GM19455 (cell line): ENCODE data around the gene RBMS3.

Experiments
- ATAC-seq: cut with Tn5 transposase; IDR thresholded peaks from one replicate; pipeline ENCODE4 v1.9.1; 2021; ENCODE audit not compliant: unreplicated experiment

RBMS3 gene

GRCh38 chr3:29275309-29275708, 5.6 kb upstream of the RBMS3 start:
- ATAC-seq, result no peak

DNA sequence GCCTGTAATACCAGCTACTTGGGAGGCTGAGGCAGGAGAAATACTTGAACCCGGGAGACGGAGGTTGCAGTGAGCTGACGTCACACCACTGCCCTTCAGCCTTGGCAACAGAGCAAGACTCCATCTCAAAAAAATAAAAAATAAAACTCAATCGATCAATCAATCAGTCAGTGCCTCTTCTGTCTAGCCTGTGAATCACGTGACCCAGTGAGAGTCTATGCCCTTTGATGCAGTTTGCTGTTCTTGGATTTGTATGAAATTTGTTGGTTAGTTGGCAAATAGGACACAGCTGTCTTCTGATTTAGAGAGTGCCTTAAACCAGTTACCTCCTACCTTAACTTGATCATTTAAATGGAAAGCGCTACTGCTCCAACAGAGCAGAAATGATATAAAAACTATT, 3.6 kb upstream of the RBMS3 start:
- no peak for ATAC-seq

DNA sequence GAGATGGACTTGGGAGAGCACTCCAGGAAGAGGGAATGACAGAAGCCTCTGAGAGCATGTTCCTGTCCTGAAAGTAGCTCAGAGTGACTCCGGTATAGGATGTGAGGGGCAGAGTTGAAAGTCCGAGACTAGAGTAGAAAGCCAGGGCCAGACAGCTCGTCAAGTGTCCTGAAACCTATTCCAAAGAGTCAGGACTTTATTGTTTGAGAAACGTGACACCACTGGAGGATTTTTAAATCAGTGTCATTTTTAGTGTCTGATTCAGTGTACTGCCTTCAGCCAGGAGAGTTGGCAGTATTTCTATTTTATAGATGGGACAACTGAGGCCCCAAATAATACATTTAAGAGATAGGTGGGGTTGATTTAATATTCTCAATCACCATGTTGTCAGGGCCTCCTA, 1.6 kb upstream of the RBMS3 start:
- ATAC-seq, result no peak

DNA sequence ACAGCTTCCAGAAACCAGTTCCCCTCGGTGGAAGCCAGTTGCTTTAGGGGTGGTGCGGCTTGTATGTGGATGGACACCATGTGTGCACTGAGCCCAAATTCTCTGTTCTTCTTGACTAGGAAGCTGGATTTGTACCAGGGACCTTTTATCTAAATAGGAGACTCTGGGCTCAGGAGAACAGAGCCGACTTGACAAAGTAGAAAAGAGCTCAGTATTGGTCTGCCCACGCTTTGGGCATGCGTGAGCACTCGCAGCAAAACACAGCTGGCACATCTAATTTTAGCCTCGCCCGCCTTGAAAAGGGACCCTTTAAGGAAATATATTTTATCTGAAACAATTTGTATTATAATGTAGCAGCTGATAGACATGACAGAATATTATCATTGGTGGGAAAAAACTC, 1.1 kb upstream of the RBMS3 start:
- ATAC-seq, result no peak

- ATAC-seq, result no peak
Measured at GRCh38 chr3:29281094-29281343, 148 bp downstream of the RBMS3 start.

- ATAC-seq, result peak; percentile 59
Measured at GRCh38 chr3:29281344-29282241, 722 bp downstream of the RBMS3 start.

DNA sequence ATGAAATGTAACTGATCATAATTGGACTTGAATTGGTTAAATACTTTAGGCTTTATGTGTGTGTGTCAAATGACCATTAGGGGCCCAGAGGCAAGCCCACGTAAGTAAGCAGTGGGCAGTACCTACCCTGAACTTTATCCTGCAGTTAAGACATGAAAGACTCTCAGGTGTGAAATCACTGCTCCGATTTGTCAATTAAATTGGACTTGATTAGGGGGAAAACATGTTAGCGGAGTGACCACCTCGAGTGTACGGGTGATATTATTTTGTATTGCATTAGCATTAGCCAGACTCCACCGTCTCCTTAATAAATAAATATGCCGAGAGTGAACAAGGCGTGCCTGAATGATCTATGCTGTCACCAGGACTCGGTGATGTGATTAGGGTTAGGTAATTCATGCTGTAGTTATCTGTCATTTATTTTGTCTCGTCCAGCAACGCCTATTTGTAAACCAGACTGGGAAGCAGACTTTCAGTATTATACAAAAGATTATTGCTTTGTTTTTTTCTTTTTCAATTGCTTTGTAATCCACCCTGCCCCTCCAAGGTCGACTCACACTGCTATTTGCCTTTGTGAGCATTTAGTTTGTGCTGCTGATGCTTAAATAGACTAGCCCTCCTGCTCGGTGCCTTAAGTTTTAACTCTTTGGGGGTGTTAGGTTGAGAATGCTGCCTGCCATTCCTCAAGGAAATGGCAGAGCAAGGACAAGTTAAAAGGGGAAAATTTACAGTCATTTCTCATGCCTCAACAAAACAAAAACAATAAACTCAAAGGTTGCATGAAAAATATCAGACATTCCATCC, 1.8 kb downstream of the RBMS3 start:
- ATAC-seq, result no peak

DNA sequence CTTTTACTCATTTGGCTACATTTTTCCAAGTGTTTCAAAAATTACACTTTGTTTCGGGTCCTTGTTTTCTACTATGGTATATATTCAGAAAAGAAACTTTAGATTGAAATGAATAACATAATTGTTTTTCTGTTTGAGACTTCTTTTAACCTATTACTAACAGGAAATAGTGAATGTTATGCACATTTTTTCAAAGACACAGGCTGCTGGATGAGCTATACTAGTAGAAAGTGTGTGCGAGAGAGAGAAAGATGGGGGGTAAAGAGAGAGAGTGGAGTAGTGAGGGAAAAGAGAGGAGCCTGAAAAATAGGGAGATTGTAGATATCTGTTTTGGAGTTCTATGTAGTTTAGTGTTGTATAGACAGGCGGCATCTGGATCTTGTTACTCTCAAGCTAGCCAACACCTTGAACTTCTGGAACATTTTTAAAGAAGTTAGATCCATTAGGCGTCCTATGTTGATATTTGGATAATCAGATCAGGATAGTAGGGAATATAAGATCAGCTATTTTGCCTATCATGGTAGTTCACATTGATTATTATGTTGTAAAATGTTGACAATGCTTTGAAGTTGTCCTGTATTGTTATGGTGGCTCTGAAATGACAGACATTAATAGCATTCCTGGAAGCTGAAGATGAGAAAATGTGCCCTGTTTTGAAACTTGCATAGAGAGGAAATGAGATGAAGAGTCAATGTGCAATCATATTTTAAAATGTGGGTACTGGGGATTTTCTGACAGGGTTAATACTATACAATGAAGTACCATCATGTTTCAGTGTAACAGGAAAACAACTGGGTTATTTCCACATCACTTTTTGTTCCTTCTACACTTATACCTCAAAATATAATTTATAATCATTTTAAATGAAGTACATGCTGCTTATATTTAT, 2.6 kb downstream of the RBMS3 start:
- no peak for ATAC-seq

- no peak for ATAC-seq
Measured at GRCh38 chr3:29284497-29284896, 3.6 kb downstream of the RBMS3 start.

DNA sequence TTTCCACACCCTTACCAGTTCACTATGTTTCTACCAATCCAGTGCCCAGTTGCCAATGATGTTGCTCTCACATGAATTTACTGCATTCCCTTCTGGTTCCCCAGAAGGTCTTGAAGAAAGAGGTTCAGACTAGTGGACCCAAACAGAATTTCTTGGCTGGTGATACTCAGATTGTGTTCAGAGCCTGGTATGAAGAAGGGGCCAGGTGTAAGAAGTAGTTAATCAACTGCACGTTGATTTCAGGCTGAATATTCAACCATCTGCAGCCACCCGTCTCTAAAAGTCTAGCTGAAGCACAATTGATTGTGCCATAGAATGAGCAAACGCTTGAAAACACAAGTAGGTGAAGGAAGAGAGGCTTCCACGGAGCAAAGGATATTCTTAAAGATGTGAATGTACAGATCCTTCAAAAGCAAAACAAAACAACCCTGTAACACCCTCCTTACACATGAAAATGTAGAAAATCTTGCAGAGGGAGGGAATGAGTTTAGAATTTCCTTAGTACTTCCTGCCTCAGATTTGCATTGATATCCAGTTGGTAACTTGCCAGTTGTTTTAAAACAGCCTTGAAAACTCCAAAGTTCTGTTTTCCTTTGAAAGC, 4.7 kb downstream of the RBMS3 start:
- ATAC-seq, result no peak

GRCh38 chr3:29286478-29287240, 5.8 kb downstream of the RBMS3 start:
- ATAC-seq, result no peak

DNA sequence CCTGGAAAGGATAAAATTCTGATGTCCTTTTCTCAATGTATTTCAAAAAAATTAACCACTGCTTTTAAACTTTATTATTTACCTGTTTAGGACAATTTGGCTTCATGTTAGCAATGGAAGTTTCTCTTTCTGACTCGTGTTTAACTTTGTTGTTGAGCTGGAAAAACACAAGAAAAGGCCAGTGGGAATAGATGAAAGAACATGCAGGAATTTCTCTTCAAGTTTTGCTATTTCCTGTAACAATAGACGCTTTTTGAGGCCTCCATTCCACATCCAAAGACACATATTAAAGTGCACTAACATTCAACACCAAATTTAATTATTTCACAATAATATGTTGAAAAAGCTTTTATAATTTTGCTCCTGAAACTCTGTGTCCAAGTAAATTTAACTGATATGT, 9.7 kb downstream of the RBMS3 start:
- no peak for ATAC-seq

- no peak for ATAC-seq
Measured at GRCh38 chr3:29291260-29291981, 10.6 kb downstream of the RBMS3 start.

- ATAC-seq, result no peak
Measured at GRCh38 chr3:29291982-29292363, 11.1 kb downstream of the RBMS3 start.

GRCh38 chr3:29293421-29293820, 12.6 kb downstream of the RBMS3 start:
- ATAC-seq, result no peak

- no peak for ATAC-seq
Measured at GRCh38 chr3:29297998-29298397, 17.1 kb downstream of the RBMS3 start.

- ATAC-seq, result no peak
Measured at GRCh38 chr3:29301332-29302019, 20.6 kb downstream of the RBMS3 start.

DNA sequence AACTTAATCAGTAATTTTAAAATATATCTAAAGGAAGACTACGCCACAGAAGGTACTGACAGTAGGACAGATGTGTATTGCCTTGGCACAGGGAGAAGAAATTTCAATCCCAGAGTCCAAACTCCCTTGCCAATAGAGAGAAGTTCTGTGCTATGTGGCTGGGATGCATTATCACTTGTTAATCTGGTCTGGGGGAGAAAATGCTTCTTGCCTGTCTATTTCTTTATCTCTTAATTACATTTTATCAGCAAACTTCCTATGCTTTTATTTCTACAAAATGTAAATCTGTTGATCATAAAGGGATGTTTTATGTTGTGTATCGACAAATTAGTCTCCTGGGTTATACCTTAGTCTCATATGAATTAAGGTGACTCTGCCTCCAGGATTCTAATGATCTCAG, 21.7 kb downstream of the RBMS3 start:
- ATAC-seq, result no peak

DNA sequence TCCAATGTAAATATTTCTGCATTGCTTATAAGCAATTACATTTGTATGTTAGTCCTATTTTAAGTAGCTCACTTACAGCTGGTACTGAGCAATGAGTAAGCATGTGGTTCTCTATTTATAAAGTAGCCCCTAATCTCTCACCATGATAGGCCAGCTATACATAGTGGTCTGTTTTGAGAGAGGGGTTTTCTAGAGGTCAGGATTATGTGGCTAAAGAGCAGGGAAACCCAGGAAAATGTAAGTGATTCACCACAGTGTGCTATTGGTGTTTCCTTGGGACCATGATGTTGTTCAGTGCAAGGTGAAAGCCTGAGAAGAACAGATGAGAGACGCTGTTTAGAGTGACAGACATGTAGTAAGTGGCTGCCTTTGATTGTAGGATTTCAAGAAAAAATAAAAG, 26.4 kb downstream of the RBMS3 start:
- no peak for ATAC-seq
